IMR-90 (cell line): Measurements from ENCODE around the gene BACH1. TPM values are rescaled to one million over a fixed set of nuclear protein-coding genes. Genes with fewer than 3 reads are reported as not detected.

Experiments used
- ATAC-seq: fragments of 200-7000 bp; cut with Tn5 transposase; 2 replicates; pipeline ENCODE4 v1.9.1; 2020; ENCODE audit warnings: low read depth, mild to moderate bottlenecking, moderate library complexity
- BruUV-seq: library from RNA; stranded (reverse); fragments of 400-500 nt; replicated peaks from 2 replicates; lab custom pipeline; 2021; lab: Mats Ljungman, UMichigan
- CTCF ChIA-PET: fragments of 300-600 bp; formaldehyde crosslinking; extraction: SDS; loops from one replicate; lab custom pipeline; 2021; ENCODE audit warnings: antibody characterized with exemption; lab: Yijun Ruan, JAX
- POLR2A ChIA-PET: fragments of 300-600 bp; sonication (Branson Sonifier 250); formaldehyde crosslinking; loops from one replicate; lab custom pipeline; 2022; ENCODE audit warnings: antibody characterized with exemption; ENCODE audit not compliant: unreplicated experiment; lab: Charles Lee
- DNase-seq: peaks from one replicate; pipeline ENCODE4 v3.0.0; 2013
- H2AFZ ChIP-seq: replicated peaks from 2 replicates; pipeline ENCODE3; 2013; ENCODE audit warnings: low read length, mild to moderate bottlenecking; ENCODE audit not compliant: poor library complexity
- H2AK5ac ChIP-seq: 2 replicates; pipeline ENCODE4 v1.6.1; 2013; ENCODE audit warnings: low read depth, low read length, inconsistent platforms
- H2AK9ac ChIP-seq: replicated peaks from 2 replicates; pipeline ENCODE3; 2013; ENCODE audit warnings: mild to moderate bottlenecking, low read depth, low read length, moderate library complexity; ENCODE audit not compliant: poor library complexity
- H2BK120ac ChIP-seq: 2 replicates; pipeline ENCODE4 v1.6.1; 2013; ENCODE audit warnings: low read depth, low read length, inconsistent platforms
- H2BK15ac ChIP-seq: 3 replicates; pipeline ENCODE4 v1.6.1; 2013; ENCODE audit warnings: low read depth, low read length, inconsistent platforms
- H2BK20ac ChIP-seq: 2 replicates; pipeline ENCODE4 v1.6.1; 2013; ENCODE audit warnings: low read depth, mild to moderate bottlenecking, inconsistent platforms, low read length, moderate library complexity
- H2BK5ac ChIP-seq: 2 replicates; pipeline ENCODE4 v1.6.1; 2013; ENCODE audit warnings: mild to moderate bottlenecking, low read depth, low read length, inconsistent platforms; ENCODE audit not compliant: poor library complexity, severe bottlenecking
- H3K14ac ChIP-seq: replicated peaks from 2 replicates; pipeline ENCODE4 v1.6.1; 2013; ENCODE audit warnings: low read depth, low read length, inconsistent platforms
- H3K18ac ChIP-seq: 2 replicates; pipeline ENCODE4 v1.6.1; 2013; ENCODE audit warnings: low read depth, low read length, control low read depth
- H3K23ac ChIP-seq: 2 replicates; pipeline ENCODE4 v1.6.1; 2013; ENCODE audit warnings: low read depth, low read length, inconsistent platforms
- H3K27ac ChIP-seq: 2 replicates; pipeline ENCODE4 v1.5.1; 2013; ENCODE audit warnings: mild to moderate bottlenecking, control low read depth, low read length; ENCODE audit not compliant: insufficient read depth
- H3K27me3 ChIP-seq: 2 replicates; pipeline ENCODE4 v1.6.1; 2013; ENCODE audit warnings: low read length; ENCODE audit not compliant: control insufficient read depth, insufficient read depth
- H3K36me3 ChIP-seq: 2 replicates; pipeline ENCODE4 v1.6.1; 2013; ENCODE audit warnings: low read length, mixed read lengths; ENCODE audit not compliant: control insufficient read depth, insufficient read depth
- H3K4ac ChIP-seq: 2 replicates; pipeline ENCODE4 v1.6.1; 2013; ENCODE audit warnings: low read depth, low read length, inconsistent platforms
- H3K4me1 ChIP-seq: 2 replicates; pipeline ENCODE4 v1.6.1; 2013; ENCODE audit warnings: low read length, mixed read lengths; ENCODE audit not compliant: control insufficient read depth, insufficient read depth
- H3K4me2 ChIP-seq: 2 replicates; pipeline ENCODE4 v1.6.1; 2013; ENCODE audit warnings: low read depth, mild to moderate bottlenecking, control low read depth, low read length, moderate library complexity
- H3K4me3 ChIP-seq: 2 replicates; pipeline ENCODE4 v1.5.1; 2013; ENCODE audit warnings: low read depth, mild to moderate bottlenecking, control low read depth, low read length, moderate library complexity; ENCODE audit not compliant: insufficient read depth
- H3K56ac ChIP-seq: 2 replicates; pipeline ENCODE4 v1.6.1; 2013; ENCODE audit warnings: low read length, inconsistent platforms; ENCODE audit not compliant: insufficient read depth; ENCODE audit errors: extremely low read depth
- H3K79me1 ChIP-seq, 2 experiments: 2 replicates each; pipeline ENCODE4 v1.6.1; 2013; ENCODE audit warnings: low read length in 2 of 2, inconsistent platforms in 1 of 2, low read depth in 1 of 2
- H3K9ac ChIP-seq: 2 replicates; pipeline ENCODE4 v1.6.1; 2013; ENCODE audit warnings: low read depth, low read length, control low read depth
- H3K9me1 ChIP-seq: 2 replicates; pipeline ENCODE4 v1.6.1; 2013; ENCODE audit warnings: low read length, inconsistent platforms; ENCODE audit not compliant: insufficient read depth
- H3K9me3 ChIP-seq: 2 replicates; pipeline ENCODE4 v1.6.1; 2013; ENCODE audit warnings: low read length; ENCODE audit not compliant: control insufficient read depth, insufficient read depth
- H4K20me1 ChIP-seq: 2 replicates; pipeline ENCODE4 v1.6.1; 2013; ENCODE audit warnings: low read length, inconsistent platforms; ENCODE audit not compliant: insufficient read depth
- H4K5ac ChIP-seq: 2 replicates; pipeline ENCODE4 v1.6.1; 2013; ENCODE audit warnings: mild to moderate bottlenecking, low read depth, low read length, control low read depth
- H4K8ac ChIP-seq, 2 experiments: 2 replicates each; pipeline ENCODE4 v1.6.1; 2013; ENCODE audit warnings: low read depth in 2 of 2, low read length in 2 of 2, control low read depth in 1 of 2, inconsistent platforms in 1 of 2
- H4K91ac ChIP-seq: 2 replicates; pipeline ENCODE4 v1.6.1; 2013; ENCODE audit warnings: low read depth, low read length, inconsistent platforms; ENCODE audit not compliant: insufficient read depth
- BHLHE40 ChIP-seq: fragments of 150-350 bp; IDR thresholded peaks from 2 replicates; pipeline ENCODE4 v1.6.1; 2016; ENCODE audit warnings: mild to moderate bottlenecking, low read depth, low read length
- CEBPB ChIP-seq: IDR thresholded peaks from 2 replicates; pipeline ENCODE4 v1.6.1; 2012; ENCODE audit warnings: low read depth, low read length, improper control_type of control experiment
- CHD1 ChIP-seq: IDR thresholded peaks from 2 replicates; pipeline ENCODE4 v1.6.1; 2012; ENCODE audit warnings: low read depth, low read length, improper control_type of control experiment
- FOS ChIP-seq: fragments of 150-350 bp; IDR thresholded peaks from 2 replicates; pipeline ENCODE4 v1.6.1; 2016; ENCODE audit warnings: low read depth, low read length
- MAFK ChIP-seq: IDR thresholded peaks from 2 replicates; pipeline ENCODE4 v1.6.1; 2012; ENCODE audit warnings: low read depth, low read length, improper control_type of control experiment
- MAZ ChIP-seq: IDR thresholded peaks from 2 replicates; pipeline ENCODE4 v1.6.1; 2012; ENCODE audit warnings: low read depth, mild to moderate bottlenecking, low read length, improper control_type of control experiment, moderate library complexity, borderline replicate concordance
- MXI1 ChIP-seq: IDR thresholded peaks from 2 replicates; pipeline ENCODE4 v1.6.1; 2012; ENCODE audit warnings: low read depth, mild to moderate bottlenecking, low read length, moderate library complexity, borderline replicate concordance
- NFE2L2 ChIP-seq: fragments of 150-350 bp; IDR thresholded peaks from 2 replicates; pipeline ENCODE4 v1.6.1; 2016; ENCODE audit warnings: low read depth, mild to moderate bottlenecking, low read length
- POLR2A ChIP-seq: IDR thresholded peaks from 2 replicates; pipeline ENCODE4 v1.6.1; 2012; ENCODE audit warnings: mild to moderate bottlenecking, low read depth, low read length
- RCOR1 ChIP-seq: IDR thresholded peaks from 2 replicates; pipeline ENCODE4 v1.6.1; 2012; ENCODE audit warnings: mild to moderate bottlenecking, low read length, improper control_type of control experiment; ENCODE audit not compliant: insufficient replicate concordance
- RFX5 ChIP-seq: IDR thresholded peaks from 2 replicates; pipeline ENCODE4 v1.8.0; 2012; ENCODE audit warnings: low read depth, mild to moderate bottlenecking, low read length, moderate library complexity
- SMC3 ChIP-seq: fragments of 150-350 bp; IDR thresholded peaks from 2 replicates; pipeline ENCODE4 v1.6.1; 2016; ENCODE audit warnings: low read depth, mild to moderate bottlenecking, antibody characterized with exemption, low read length, moderate library complexity
- WGBS, 2 experiments: methylation state at CpG; one replicate each; pipeline versions ENCODE4 v1.1.5 to v1.1.7; 2013; ENCODE audit warnings: missing lambda C conversion rate in 2 of 2; ENCODE audit not compliant: insufficient read length in 1 of 2; ENCODE audit errors: extremely low coverage in 2 of 2; 5-methylcytosine and 5-hydroxymethylcytosine counted together
- dilution Hi-C: fragments of 300-500 bp; cut with HindIII; formaldehyde crosslinking; loops from one replicate; pipeline ENCODE4 v1.14.3; 2018; ENCODE audit warnings: low sequenced_read_pairs; ENCODE audit not compliant: unreplicated experiment
- in situ Hi-C: fragments of 300-500 bp; cut with MboI; formaldehyde crosslinking; loops from 3 replicates; pipeline ENCODE4 v1.14.3; 2019; ENCODE audit warnings: low sequenced_read_pairs, inconsistent platforms, mixed read lengths
- intact Hi-C: fragments of 100-400 bp; cut with micrococcal nuclease; formaldehyde crosslinking; loops from 2 replicates; pipeline ENCODE4 v1.10.0; 2022
- polyA plus RNA-seq, 3 experiments: library from polyadenylated mRNA; depleted of rRNA; stranded (reverse); fragments of >200 nt; gene quantifications; 2 replicates each; pipeline ENCODE4 v1.2.3, GENCODE V29; 2012; ENCODE audit warnings: low replicate concordance in 1 of 3
- total RNA-seq: library from RNA; depleted of rRNA; stranded (reverse); fragments of >200 nt; gene quantifications from 2 replicates; pipeline ENCODE4 v1.2.3, GENCODE V29; 2012
- TF ChIP-seq, protein P1 (sequence below): conservative IDR thresholded peaks from 2 replicates; pipeline ENCODE4 v1.5.1; 2012; ENCODE audit warnings: mild to moderate bottlenecking, low read depth, low read length, improper control_type of control experiment
- TF ChIP-seq, protein P2 (sequence below): fragments of 150-350 bp; IDR thresholded peaks from 2 replicates; pipeline ENCODE4 v1.6.1; 2017; ENCODE audit warnings: mild to moderate bottlenecking, antibody characterized with exemption, low read length, low read depth
- TF ChIP-seq, protein P3 (sequence below): fragments of 150-350 bp; IDR thresholded peaks from 2 replicates; pipeline ENCODE4 v1.6.1; 2016; ENCODE audit warnings: low read depth, mild to moderate bottlenecking, low read length, moderate library complexity, borderline replicate concordance

The BACH1 gene
- total and polyA plus RNA-seq, 2 of the 4 experiments (the other 2 are of a cell fraction): 23.1 to 108 TPM

DNA sequence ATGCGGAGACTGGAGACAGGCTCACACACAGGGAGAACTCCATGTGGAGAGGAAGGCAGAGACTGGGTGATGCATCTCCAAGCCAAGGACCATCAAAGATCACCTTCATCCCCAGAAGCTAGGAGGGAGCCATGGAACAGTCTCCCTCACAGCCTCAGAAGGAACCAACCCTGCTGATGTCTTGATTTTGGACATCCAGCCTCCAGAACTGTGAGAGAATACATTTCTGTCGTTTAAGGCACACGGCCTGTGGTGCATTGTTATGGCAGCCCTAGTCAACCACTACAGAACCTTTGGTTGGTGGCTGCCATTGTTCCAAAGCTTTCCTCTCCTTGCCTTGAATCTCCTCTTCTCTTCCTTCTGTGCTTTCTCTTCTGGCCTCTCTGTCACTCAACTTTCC is 64.0 kb downstream of the BACH1 start:
- Histone ChIP-seq H3K4me1 (peaks cover 10% of the 10 kb centered on the region), H3K9ac (no peak overlapping the region), H2BK120ac (no peak overlapping the region), H2BK5ac (peak overlapping the region; percentile 8), H2BK20ac (no peak overlapping the region), H2AK9ac (no peak overlapping the region), H4K8ac (no peak overlapping the region), H3K18ac (no peak overlapping the region), H3K23ac (no peak overlapping the region), H3K9me1 (peaks cover 12% of the 10 kb centered on the region), H3K79me1 (peaks cover 13 to 46% of the 10 kb centered on the region in 2 experiments; a peak in 3 of 4 replicates), H3K56ac (no peak overlapping the region), H4K20me1 (no peaks in the 10 kb centered on the region), H4K5ac (no peak overlapping the region), H3K9me3 (peaks cover 4% of the 10 kb centered on the region; the same call in 1 of the 2 replicates), H3K36me3 (peaks cover 16% of the 10 kb centered on the region), H3K4ac (no peak overlapping the region; the same call in 1 of the 2 replicates), H3K4me2 (no peak overlapping the region), H2AK5ac (no peak overlapping the region; the same call in 1 of the 2 replicates), H2BK15ac (no peak overlapping the region), H3K14ac (no peak overlapping the region), H4K91ac (no peak overlapping the region), H3K27me3 (no peaks in the 10 kb centered on the region), H3K4me3 (no peak overlapping the region), H3K27ac (no peak overlapping the region), H2AFZ (no peak overlapping the region)
- TF ChIP-seq RCOR1 (no peak), SMC3 (no peak), MXI1 (no peak), POLR2A (no peak), MAFK (no peak), FOS (no peak), BHLHE40 (no peak), CEBPB (no peak), CHD1 (no peak), MAZ (no peak), NFE2L2 (no peak), RFX5 (no peak)
- TF ChIP-seq, protein P1, sequence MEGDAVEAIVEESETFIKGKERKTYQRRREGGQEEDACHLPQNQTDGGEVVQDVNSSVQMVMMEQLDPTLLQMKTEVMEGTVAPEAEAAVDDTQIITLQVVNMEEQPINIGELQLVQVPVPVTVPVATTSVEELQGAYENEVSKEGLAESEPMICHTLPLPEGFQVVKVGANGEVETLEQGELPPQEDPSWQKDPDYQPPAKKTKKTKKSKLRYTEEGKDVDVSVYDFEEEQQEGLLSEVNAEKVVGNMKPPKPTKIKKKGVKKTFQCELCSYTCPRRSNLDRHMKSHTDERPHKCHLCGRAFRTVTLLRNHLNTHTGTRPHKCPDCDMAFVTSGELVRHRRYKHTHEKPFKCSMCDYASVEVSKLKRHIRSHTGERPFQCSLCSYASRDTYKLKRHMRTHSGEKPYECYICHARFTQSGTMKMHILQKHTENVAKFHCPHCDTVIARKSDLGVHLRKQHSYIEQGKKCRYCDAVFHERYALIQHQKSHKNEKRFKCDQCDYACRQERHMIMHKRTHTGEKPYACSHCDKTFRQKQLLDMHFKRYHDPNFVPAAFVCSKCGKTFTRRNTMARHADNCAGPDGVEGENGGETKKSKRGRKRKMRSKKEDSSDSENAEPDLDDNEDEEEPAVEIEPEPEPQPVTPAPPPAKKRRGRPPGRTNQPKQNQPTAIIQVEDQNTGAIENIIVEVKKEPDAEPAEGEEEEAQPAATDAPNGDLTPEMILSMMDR: no peak
- TF ChIP-seq, protein P2, sequence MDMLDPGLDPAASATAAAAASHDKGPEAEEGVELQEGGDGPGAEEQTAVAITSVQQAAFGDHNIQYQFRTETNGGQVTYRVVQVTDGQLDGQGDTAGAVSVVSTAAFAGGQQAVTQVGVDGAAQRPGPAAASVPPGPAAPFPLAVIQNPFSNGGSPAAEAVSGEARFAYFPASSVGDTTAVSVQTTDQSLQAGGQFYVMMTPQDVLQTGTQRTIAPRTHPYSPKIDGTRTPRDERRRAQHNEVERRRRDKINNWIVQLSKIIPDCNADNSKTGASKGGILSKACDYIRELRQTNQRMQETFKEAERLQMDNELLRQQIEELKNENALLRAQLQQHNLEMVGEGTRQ: no peak
- TF ChIP-seq, protein P3, sequence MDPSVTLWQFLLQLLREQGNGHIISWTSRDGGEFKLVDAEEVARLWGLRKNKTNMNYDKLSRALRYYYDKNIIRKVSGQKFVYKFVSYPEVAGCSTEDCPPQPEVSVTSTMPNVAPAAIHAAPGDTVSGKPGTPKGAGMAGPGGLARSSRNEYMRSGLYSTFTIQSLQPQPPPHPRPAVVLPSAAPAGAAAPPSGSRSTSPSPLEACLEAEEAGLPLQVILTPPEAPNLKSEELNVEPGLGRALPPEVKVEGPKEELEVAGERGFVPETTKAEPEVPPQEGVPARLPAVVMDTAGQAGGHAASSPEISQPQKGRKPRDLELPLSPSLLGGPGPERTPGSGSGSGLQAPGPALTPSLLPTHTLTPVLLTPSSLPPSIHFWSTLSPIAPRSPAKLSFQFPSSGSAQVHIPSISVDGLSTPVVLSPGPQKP: no peak
- intact Hi-C loops (no loop called here), in situ Hi-C loops (no loop called here), dilution Hi-C loops (no loop called here)
- DNase-seq (no peak), ATAC-seq (no peak)
- ChIA-PET CTCF (no interaction called here), POLR2A (no interaction called here)
- 100% methylated on average over 1 of the region's 3 CpGs; no CpG with 5 or more reads in 1 of the 2 experiments for WGBS, 2 experiments
- no TSS peak for BruUV-seq
